ENCODE data around the gene MTHFSD. TPM values are rescaled to one million over a fixed set of nuclear protein-coding genes. Genes with fewer than 3 reads are reported as not detected.

The MTHFSD gene
- total and polyA plus RNA-seq, 10 donors = 9.1 to 32.1 (median 18.0) TPM

DNA sequence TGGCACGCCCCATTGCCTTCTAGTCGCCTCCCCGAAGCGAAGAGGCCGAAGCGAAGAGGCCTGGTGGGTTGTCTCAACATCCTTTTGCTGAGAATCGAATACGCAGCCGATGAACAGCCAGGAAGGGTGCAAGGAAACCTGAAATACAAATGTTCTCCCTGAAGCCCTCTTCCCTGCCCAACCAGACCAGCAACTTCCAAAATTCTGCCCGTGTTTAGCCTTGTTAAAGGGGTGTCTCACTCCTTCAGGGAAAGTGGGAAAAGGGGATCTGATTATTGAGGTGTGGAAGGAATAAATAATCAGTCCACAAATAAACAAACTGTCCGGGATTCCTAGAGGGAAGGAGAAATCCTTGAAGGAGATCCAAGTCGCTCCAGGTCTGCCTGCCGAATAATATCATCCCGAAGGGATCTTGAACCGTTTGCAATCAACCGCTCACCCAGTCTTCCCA lies 10.2 kb upstream of the MTHFSD start:
- no peak for DNase-seq
- H3K9me3 ChIP-seq = no peaks in the 10 kb centered on the region
- intact Hi-C loops (cut with DNase I; ENCODE audit: low total_unique reads) = loop anchor here (10.0 kb wide), 1 partner anchor 1070 kb away; no protein-coding TSS in a partner anchor
- WGBS, 5 donors = 51 to 64% (median 52%) methylated on average over 16 of the region's 16 CpGs
- TF ChIP-seq, protein P1, sequence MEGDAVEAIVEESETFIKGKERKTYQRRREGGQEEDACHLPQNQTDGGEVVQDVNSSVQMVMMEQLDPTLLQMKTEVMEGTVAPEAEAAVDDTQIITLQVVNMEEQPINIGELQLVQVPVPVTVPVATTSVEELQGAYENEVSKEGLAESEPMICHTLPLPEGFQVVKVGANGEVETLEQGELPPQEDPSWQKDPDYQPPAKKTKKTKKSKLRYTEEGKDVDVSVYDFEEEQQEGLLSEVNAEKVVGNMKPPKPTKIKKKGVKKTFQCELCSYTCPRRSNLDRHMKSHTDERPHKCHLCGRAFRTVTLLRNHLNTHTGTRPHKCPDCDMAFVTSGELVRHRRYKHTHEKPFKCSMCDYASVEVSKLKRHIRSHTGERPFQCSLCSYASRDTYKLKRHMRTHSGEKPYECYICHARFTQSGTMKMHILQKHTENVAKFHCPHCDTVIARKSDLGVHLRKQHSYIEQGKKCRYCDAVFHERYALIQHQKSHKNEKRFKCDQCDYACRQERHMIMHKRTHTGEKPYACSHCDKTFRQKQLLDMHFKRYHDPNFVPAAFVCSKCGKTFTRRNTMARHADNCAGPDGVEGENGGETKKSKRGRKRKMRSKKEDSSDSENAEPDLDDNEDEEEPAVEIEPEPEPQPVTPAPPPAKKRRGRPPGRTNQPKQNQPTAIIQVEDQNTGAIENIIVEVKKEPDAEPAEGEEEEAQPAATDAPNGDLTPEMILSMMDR (IDR thresholded peaks at IDR 0.05 in 8 of 11, conservative IDR thresholded peaks at IDR 0.05 in 3 of 11) = no peak
- TF ChIP-seq POLR2AphosphoS5 (IDR thresholded peaks at IDR 0.05) = no peak
- no peak for TF ChIP-seq POLR2A (IDR thresholded peaks at IDR 0.05)
- H3K4me1 ChIP-seq = peaks cover 4 to 48% (median 37%) of the 10 kb centered on the region in 6 donors
- H3K27me3 ChIP-seq (replicated peaks in 1 of 7) = peaks cover 13 to 99% (median 65%) of the 10 kb centered on the region in 7 donors
- H3K27ac ChIP-seq = no peak overlapping the region
- no peaks in the 10 kb centered on the region for H3K36me3 ChIP-seq
- no peak overlapping the region for H3K4me3 ChIP-seq

DNA sequence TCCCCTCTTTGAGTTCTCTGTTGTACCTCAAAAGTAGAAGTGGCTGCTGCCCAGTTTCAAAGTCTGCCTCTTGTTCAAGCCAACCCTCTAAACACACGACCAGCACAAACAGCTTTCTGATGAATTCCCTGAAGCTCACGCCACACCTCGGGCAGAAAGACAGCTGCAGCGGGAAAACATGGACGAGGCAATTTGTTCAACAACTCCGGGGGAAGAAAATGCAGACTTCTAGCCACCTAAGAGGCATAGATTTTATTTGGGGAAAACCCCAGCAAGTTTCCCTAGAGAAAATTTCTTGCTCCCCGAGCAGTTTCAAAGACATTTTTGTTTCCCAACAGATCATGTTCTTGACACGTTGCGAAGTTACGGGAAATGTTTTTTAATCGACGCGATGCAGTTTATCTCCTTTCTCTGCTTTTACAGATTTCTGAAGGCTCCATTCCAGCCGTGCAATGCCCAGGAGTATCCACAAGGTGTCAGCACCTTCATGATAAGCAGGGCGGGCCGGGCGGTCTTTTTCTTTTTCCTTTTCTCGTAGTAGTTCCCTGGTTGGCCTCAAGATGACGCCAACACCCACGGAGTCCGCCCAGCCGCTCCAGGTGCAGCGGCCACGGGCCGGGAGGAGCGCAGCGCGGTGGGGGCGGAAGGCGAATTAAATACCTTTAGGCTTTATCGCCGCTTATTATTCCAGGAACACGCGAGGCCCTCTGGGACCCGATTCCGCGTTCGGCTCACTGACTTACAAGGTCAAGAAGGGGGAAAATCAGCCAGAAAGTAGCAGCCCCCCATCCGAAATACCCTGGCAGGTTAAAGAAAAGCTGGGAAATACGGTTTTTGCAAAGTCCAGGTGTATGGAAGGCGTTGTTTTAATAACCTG lies 8.7 kb upstream of the MTHFSD start:
- H3K36me3 ChIP-seq = no peaks in the 10 kb centered on the region
- DNase-seq = peak; percentile 93
- TF ChIP-seq POLR2A (IDR thresholded peaks at IDR 0.05) (no peak), POLR2AphosphoS5 (IDR thresholded peaks at IDR 0.05) (peak in 2 of 3 donors; percentile 38 to 39)
- TF ChIP-seq, protein P1 (IDR thresholded peaks at IDR 0.05 in 8 of 11, conservative IDR thresholded peaks at IDR 0.05 in 3 of 11) = peak; percentile 98 to 100 (median 99)
- H3K27me3 ChIP-seq (replicated peaks in 1 of 7) = peaks cover 13 to 99% (median 54%) of the 10 kb centered on the region in 7 donors
- no peaks in the 10 kb centered on the region for H3K9me3 ChIP-seq
- H3K27ac ChIP-seq = no peak overlapping the region
- 1% methylated on average over 41 of the region's 41 CpGs for WGBS, 5 donors
- peak overlapping the region in 4 of 8 donors; percentile 1 to 56 (median 6) for H3K4me3 ChIP-seq
- intact Hi-C loops (cut with DNase I; ENCODE audit: low total_unique reads) = loop anchor here (2.0 to 10.0 kb wide), 3 partner anchors 499 to 1071 kb away; no protein-coding TSS in a partner anchor
- peaks cover 4 to 45% (median 37%) of the 10 kb centered on the region in 6 donors for H3K4me1 ChIP-seq

DNA sequence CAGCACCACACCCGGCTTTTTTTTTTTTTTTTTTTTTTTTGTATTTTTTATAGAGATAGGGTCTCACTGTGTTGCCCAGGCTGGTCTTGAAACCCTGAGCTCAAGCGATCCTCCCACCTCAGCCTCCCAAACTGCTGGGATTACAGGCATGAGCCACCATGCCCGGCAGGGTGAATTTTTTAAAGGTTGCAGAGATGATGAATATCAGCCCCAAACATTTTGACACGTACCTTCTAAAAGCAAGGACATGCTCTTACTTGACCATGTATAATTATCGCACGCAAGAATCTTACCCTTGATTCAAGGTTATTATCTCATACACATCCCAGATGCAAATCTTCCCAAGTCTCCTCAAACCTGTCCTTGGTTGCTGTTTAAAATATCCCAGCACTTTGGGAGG lies 7.3 kb upstream of the MTHFSD start:
- intact Hi-C loops (cut with DNase I; ENCODE audit: low total_unique reads) = loop anchor here (2.0 to 10.0 kb wide), 3 partner anchors 500 to 1072 kb away; no protein-coding TSS in a partner anchor
- TF ChIP-seq, protein P1 (IDR thresholded peaks at IDR 0.05 in 8 of 11, conservative IDR thresholded peaks at IDR 0.05 in 3 of 11) = no peak
- TF ChIP-seq POLR2A (IDR thresholded peaks at IDR 0.05) (no peak), POLR2AphosphoS5 (IDR thresholded peaks at IDR 0.05) (no peak)
- Histone ChIP-seq H3K9me3 (no peaks in the 10 kb centered on the region), H3K4me1 (peaks cover 3 to 36% (median 31%) of the 10 kb centered on the region in 6 donors), H3K36me3 (no peaks in the 10 kb centered on the region), H3K27ac (no peak overlapping the region), H3K27me3 (replicated peaks in 1 of 7) (peaks cover 10 to 95% (median 41%) of the 10 kb centered on the region in 7 donors), H3K4me3 (no peak overlapping the region)
- no peak for DNase-seq
- 79 to 92% (median 86%) methylated on average over 6 of the region's 6 CpGs for WGBS, 5 donors

All from spleen (tissue), 11 donors.